Measurements from ENCODE around the gene MROH7.

The MROH7 gene

DNA sequence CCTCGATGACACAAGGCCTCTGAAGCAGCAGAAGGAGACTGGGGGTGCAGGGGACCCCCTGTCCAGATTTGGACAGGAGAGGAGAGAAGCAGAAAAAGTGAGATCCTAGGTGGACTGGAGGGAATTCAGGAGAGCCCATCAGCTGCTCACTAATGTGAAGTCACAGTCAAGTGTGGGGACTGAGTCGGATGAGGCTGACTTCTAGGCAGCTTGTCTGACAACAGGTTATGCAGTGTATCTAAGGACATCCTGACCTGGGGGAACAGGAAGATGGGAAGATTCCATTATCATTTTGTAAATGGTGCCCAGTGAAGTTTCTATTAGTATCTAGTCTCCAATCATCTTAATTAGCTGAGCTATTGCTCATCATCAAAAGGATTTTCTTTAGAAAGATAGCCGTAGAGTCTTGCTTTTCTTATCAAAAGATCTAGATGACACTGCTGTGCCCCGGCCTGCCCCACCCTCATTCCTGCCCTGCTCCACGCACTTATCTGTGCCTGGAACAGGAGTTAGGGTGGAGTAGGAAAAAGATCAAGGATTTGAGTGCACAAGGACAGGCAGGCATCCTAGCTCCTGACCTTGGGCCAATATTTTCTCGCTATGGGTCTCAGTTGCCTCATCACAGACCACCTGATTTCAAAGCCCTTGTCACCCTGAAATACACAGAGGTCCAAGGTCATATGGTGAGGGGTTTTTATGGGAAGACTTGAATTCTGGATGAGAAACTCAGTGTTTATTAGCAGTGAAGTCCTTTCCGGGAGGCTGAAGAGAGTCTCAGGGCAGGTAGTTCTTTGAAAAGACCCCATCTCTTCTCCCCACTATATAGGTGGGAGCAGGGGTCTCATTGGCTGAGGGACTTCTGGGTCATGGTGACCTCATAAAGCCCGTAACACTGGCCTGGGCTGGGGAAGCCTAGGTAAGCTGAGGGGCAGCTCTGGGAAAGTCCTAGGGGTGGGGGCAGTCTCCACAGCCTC lies at the start of gene MROH7:
TSS of gene MROH7 (plus strand) at position 924 of the 974 bp plus-strand sequence. CDS start 11,141 bp downstream, outside the sequence.
- no peak for TF ChIP-seq ZNF274 (IDR thresholded peaks at IDR 0.05; ENCODE audit: low read depth, low read length)
- no peak within 1 kb of the TSS for H3K4me3 ChIP-seq (ENCODE audit: low read length)

DNA sequence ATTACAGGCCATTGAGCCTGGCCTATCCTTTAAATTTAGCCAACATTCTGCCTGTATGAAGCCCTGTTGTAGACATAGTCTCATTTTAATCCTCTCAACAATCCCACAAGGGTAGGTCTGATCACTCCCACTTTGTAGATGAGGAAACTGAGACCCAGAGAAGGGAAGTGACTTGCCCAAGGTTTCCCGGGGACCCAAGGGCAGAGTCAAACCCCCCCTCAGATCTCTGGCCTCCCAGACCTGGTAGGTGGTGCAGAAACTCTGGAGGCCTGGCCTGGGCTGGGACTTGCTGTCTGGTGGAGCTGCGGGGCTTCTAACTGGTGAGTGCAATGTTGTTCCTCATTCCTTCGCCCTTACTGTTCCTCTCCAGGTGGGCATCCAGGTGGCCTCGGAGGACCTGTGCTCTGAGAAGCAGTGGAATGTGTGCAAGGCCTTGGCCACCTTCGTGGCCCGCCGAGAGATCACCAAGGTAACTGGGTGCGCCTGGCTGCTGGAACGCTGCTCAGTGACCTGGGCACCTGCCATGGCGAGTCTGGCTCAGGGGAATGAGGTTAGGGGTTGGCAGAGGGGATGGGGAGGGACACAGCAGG lies 47.9 kb upstream of the MROH7 start:
- no peak for TF ChIP-seq ZNF274 (IDR thresholded peaks at IDR 0.05; ENCODE audit: low read depth, low read length)

DNA sequence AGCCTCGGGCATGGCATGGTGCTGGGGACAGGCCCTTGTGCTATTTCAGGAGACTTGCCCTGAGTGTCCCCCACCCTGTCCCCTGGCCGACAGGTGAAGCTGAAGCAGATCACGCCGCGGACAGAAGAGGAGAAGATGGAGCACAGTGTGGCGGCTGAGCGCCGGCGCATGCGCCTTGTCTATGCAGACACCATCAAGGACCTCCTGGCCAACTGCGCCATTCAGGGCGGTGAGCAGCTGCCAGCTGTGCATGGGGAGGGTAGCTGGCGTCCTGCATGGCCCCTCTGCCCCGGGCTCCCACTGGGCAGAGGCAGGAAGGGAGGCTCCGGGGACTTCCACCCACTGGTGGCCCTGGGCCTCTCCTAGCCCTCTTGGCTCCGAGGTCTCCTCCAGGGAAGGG lies 47.1 kb upstream of the MROH7 start:
- no peak overlapping the region for H3K4me3 ChIP-seq (ENCODE audit: low read length)
- TF ChIP-seq ZNF274 (IDR thresholded peaks at IDR 0.05; ENCODE audit: low read depth, low read length), result no peak

More for the DNA sequence above, 47.9 kb upstream of the MROH7 start:
- no peak overlapping the region for H3K4me3 ChIP-seq (ENCODE audit: low read length)

DNA sequence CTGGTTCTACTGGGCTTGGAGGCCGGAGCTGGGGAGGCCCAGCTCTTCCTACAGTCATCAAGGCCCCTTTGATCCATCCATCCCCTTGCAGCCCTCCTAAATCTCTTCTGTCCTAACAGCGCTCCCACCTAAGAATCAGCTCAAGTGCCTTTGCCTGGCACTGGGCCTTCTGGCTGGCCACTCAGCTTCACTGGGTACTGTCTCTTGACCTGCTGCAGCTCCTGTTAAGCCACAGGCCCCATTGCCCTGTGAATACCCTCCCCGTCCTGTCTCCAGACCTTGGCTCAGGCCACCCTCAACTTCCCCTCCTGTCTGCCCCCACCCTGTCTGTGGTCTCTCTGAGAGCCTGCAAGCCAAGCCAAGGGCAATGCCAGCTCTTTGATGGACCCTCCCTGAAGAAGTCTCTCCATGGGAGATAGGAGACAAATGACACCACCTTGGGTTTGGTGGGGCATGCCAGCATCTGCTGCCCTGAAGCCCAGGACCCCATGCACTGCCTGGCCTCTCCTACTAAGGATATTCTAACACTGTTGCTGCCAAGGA lies 45.6 kb upstream of the MROH7 start:
- no peak overlapping the region for H3K4me3 ChIP-seq (ENCODE audit: low read length)
- TF ChIP-seq ZNF274 (IDR thresholded peaks at IDR 0.05; ENCODE audit: low read depth, low read length), result no peak

DNA sequence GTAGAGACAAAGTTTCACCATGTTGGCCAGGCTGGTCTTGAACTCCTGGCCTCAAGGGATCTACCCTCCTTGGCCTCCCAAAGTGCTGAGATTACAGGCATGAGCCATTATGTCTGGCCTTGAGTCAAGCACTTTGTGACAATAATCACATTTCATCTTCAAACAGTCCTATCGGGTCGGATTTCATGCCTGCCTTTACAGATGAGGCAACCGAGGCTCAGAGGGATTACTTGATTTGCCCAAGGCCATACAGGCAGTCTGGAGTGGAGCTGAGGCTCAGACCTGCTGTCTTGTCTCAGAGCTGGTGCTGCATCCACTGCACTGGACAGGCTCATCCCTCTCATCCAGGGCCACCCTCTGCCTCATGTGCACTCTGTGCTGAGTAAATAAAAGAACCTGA lies 44.8 kb upstream of the MROH7 start:
- no peak overlapping the region for H3K4me3 ChIP-seq (ENCODE audit: low read length)
- TF ChIP-seq ZNF274 (IDR thresholded peaks at IDR 0.05; ENCODE audit: low read depth, low read length), result no peak

DNA sequence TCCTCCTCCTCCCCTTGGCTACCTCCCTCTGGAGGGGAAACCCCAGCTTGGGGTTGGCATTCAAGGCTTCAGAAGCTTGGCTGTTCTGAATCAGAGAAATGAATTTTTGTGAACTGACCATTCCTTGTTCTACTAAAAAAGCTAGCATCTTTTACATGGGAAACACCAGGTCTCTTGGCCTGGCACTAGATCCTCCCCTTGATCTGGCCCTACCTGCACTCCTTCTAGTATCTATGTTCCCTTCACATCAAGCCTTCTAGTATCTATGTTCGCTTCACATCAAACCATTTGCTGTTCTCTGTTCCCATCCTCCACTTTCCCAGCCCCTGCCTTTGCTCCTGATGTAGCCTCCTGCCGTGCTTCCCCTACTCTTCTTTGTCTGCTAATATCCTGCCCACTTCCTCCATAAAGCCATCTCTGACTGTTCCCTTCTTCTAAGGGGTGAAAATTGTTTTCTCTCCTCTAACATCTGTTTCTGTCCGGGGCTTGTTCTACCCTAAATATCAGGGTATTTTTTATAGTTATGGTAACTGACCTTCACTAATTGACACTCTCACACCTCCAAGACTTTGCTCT lies 44.0 kb upstream of the MROH7 start:
- TF ChIP-seq ZNF274 (IDR thresholded peaks at IDR 0.05; ENCODE audit: low read depth, low read length), result no peak
- H3K4me3 ChIP-seq (ENCODE audit: low read length), result no peak overlapping the region

DNA sequence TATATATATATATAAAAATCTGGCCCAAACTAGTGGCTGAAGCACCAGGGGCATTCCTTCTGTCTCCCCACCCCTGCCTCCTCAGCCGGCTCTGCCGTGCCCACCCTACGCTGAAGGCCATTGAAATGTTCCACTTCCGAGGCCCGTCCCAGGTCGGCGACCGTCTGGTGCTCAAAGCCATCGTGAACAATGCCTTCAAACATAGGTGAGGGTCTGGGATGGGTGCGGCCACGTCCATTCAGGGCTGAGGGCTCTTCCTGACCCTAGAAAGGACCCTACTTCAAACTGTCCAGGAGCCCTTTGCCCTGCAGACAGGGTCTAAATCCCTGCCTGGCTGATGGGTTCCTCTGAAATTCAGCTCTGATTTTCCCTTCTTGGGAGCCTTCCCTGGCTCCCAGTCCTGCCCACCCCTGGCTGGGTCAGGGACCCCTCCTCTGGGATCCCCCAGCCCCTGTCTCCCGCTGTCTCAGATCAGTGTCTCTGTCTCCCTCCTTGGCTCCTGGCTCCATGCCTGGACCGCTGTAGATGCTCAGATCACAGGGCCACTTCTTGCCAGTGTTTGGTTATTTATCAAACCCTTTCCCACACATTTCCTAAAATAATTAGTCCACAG lies 42.3 kb upstream of the MROH7 start:
- TF ChIP-seq ZNF274 (IDR thresholded peaks at IDR 0.05; ENCODE audit: low read depth, low read length), result no peak
- H3K4me3 ChIP-seq (ENCODE audit: low read length), result no peak overlapping the region

DNA sequence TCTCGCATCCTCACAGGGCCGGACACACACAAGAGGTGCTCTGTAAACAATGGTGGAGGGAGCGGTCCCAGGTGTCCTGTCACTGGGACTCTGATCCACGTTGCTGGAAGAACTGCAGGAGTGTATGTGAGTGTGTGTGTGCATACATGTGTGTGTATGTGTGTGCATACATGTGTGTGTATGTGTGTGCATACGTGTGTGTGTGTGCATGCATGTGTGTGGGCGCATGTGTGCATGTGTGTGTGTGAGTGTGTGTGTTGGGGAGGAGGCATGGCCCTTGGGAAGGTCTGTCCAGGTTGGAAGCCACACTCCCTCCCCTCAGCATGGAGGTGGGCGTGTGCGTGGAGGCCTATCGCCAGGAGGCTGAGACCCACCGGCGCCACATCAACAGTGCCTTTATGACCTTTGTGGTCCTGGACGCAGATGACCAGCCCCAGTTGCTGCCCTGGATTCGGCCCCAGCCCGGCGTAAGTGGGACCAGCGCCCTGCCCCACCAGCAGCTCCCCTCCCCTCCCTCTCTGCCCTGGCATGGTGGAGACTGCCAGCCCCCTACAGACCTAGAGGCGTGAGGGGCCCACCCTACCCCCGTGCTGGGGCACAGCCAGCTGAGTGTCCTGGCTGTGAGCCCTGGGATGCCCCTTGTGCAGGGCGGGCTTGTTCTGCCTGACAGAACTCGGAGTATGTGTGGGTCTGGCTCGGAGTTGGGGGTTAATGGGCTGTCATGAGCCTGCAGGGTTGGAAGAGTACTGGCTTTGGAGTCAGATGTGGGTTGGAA lies 40.5 kb upstream of the MROH7 start:
- no peak overlapping the region for H3K4me3 ChIP-seq (ENCODE audit: low read length)
- no peak for TF ChIP-seq ZNF274 (IDR thresholded peaks at IDR 0.05; ENCODE audit: low read depth, low read length)

DNA sequence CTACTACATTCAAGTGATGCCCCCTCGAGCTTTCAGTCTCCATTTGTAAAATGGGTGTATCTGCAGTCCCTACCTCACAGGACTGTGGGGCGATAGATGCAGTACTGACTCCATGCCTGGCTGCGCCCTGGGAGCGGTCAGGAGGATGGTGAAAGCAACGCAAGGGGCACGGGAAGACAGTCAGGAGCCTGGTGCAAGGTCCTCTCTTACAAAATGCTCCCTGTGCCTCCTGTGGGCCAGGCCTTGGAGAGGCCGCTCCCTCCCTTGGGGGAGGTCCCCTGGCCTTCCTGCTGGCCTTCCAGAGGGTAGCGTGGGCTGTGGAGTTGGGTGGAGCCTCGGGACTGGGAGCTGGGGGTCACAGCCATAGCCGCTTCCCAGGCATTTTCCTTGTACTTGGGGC lies 39.9 kb upstream of the MROH7 start:
- TF ChIP-seq ZNF274 (IDR thresholded peaks at IDR 0.05; ENCODE audit: low read depth, low read length), result no peak
- no peak overlapping the region for H3K4me3 ChIP-seq (ENCODE audit: low read length)

DNA sequence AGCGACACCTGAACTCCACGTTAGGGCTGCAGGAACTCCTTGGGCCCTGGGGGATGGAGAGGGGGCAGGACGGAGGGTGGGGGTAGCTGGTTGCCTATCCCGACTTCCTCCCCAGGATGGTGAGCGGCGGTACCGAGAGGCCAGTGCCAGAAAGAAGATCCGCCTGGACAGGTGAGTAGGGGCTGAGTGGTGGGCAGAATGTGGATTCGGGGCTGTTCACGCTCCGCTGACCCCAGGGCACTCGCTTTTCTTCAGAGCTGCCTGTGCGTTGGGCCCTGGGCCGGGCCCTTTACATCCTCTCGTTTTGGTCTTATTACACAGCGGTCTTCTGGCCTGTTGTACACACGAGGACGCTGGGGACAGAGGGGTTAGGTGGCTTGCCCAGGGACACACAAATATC lies 39.0 kb upstream of the MROH7 start:
- H3K4me3 ChIP-seq (ENCODE audit: low read length), result no peak overlapping the region
- no peak for TF ChIP-seq ZNF274 (IDR thresholded peaks at IDR 0.05; ENCODE audit: low read depth, low read length)

DNA sequence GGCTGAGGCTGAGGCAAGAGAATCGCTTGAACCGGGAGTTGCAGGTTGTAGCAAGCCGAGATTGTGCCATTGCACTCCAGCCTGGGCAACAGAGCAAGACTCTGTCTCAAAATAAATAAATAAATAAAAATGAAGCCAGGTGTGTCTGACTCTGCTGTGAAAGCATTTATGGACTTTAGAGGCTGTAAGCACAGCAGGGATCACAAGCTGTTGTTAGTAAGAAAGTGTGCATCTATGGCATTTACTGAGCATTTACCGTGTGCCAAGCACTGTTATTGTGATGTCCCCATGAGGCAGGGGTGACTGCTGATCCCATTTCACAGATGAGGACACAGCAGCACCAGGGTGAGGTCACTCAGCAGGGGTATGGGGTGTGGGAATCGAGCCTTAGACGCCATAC lies 38.3 kb upstream of the MROH7 start:
- no peak overlapping the region for H3K4me3 ChIP-seq (ENCODE audit: low read length)
- TF ChIP-seq ZNF274 (IDR thresholded peaks at IDR 0.05; ENCODE audit: low read depth, low read length), result no peak

DNA sequence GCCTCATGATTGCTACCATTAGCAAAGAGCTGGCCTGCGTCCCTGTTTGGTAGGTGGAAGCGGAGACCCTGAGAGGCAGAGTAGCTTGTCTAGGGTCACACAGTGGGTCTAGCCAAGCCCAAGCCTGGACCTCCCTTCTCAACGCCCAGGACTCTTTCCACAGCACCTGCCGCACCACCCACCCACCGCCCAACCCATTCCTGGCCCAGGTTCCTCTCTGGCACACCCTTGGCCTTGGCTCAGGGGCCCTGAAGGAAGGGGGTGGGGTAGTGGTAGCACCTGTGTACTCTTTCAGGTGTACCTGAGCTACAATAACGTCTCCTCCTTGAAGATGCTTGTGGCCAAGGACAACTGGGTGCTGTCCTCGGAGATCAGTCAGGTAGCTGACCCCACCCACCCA lies 37.5 kb upstream of the MROH7 start:
- TF ChIP-seq ZNF274 (IDR thresholded peaks at IDR 0.05; ENCODE audit: low read depth, low read length), result no peak
- no peak overlapping the region for H3K4me3 ChIP-seq (ENCODE audit: low read length)

DNA sequence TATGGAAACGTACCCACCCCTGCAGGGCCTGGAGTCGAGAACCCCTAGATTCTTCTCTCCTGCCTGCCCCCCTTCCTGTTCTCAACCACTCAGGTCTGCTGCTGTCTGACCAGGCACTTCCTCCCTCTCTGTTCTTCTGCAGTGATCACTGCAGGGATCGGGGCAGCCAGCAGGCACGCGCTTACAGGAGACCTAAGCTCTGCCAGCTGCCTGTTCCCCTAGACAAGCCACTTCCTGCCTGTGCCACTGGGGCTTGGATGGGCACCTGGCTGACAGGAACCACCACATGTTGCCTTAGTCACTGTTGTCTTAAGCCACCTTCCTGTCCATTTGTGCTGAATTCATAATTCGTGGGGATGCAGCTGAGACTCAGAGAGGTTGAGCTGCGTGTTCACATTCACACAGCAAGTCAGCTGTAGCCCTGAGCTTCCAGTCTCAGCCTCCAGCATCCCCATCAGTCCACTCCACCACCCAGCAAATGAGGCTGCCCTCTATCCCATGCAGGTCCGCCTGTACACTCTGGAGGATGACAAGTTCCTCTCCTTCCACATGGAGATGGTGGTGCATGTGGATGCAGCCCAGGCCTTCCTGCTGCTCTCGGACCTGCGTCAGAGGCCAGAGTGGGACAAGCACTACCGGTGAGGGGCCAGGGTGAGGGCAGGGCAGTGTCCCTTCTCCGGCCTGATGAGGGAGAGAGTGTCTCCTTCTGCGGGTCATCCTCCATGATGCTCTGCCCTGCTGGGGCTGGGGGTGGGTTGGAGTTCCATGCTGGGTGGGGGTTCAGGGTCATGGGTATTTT lies 36.8 kb upstream of the MROH7 start:
- TF ChIP-seq ZNF274 (IDR thresholded peaks at IDR 0.05; ENCODE audit: low read depth, low read length), result no peak
- no peak overlapping the region for H3K4me3 ChIP-seq (ENCODE audit: low read length)
